HFFc6 (cell line): Measurements from ENCODE around the gene HIBCH. TPM values are rescaled to one million over a fixed set of nuclear protein-coding genes. Genes with fewer than 3 reads are reported as not detected.
"Not testable (repeated sequence)": the region's sequence is repeated elsewhere in the genome, so short reads cannot be mapped to it uniquely, and the experiment has no call there.

Experiments
- DNase-seq: peaks from one replicate; pipeline ENCODE4 v3.0.0-alpha.2; 2018
- H3K27ac Mint-ChIP-seq: 2 replicates; pipeline ENCODE4 v1.8.0; 2020; ENCODE audit warnings: mild to moderate bottlenecking, mixed read lengths
- H3K27me3 Mint-ChIP-seq: 2 replicates; pipeline ENCODE4 v1.8.0; 2021; ENCODE audit warnings: mild to moderate bottlenecking, moderate library complexity, mixed read lengths; ENCODE audit not compliant: insufficient read depth
- H3K36me3 Mint-ChIP-seq: 2 replicates; pipeline ENCODE4 v1.8.0; 2021; ENCODE audit warnings: low read depth, mixed read lengths
- H3K4me1 Mint-ChIP-seq: 2 replicates; pipeline ENCODE4 v1.8.0; 2020; ENCODE audit warnings: low read depth, mixed read lengths
- H3K4me3 Mint-ChIP-seq: 2 replicates; pipeline ENCODE4 v1.8.0; 2020; ENCODE audit warnings: mild to moderate bottlenecking, moderate library complexity, mixed read lengths
- H3K9me3 Mint-ChIP-seq: 2 replicates; pipeline ENCODE4 v1.8.0; 2020; ENCODE audit warnings: mild to moderate bottlenecking, mixed read lengths
- total RNA-seq, 6 experiments: library from RNA; stranded (reverse); fragmentation: NEBNext Ultra II Directional; extraction: Animal tissue kit (Norgen Biotek cat#: 25700); gene quantifications; 2 replicates in 1 of 6; 3 replicates in 5 of 6; pipeline ENCODE4 v1.2.3, GENCODE V29; 2021
- TF ChIP-seq, protein P1 (sequence below): fragments of 200-600 bp; sonication (generic); IDR thresholded peaks from 2 replicates; pipeline ENCODE4 v1.5.0; 2021; ENCODE audit warnings: antibody characterized with exemption, mild to moderate bottlenecking

HIBCH gene
- total RNA-seq, 6 experiments from 2014 or later, result 14.6 to 20.5 (median 17.2) TPM

DNA sequence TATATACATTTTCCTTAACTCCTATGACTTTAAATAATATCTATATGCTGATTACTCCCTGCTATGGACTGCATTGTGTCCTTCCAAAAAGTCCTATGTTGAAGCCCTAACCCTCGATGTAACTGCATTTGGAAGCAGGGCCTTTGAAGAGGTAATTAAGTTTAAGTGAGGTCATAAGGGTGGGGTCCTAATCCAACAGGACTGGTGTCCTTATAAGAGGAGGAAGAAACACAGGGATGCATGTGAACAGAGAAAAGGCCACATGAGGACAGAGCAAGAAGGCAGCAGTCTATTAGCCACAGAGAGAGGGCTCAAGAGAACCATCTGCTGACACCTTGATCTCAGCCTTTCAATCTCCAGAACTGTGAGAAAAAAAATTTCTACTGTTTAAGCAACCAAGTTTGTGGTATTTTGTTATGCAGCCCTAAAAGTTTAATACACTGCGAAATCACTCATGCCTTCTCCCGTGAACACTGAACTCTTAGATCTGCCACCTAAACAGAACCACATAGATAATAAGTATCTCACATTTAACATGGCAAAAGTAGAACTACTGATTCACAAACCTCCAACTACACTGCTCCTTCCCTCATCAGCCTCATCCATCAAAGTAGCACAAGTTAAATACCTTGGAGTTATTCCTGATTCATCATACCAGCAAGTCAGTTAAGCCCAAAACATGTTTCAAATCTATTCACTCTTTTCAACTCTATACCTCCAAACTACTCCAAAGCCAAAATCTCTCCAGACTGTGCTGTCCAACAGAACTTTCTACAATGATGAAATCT, 65.4 kb downstream of the HIBCH start:
- Mint-ChIP-seq H3K9me3 (no peaks in the 10 kb centered on the region; the same call in 1 of the 2 replicates), H3K27me3 (no peaks in the 10 kb centered on the region), H3K36me3 (peaks cover 5% of the 10 kb centered on the region; the same call in 1 of the 2 replicates), H3K4me1 (peaks cover 6% of the 10 kb centered on the region; the same call in 1 of the 2 replicates), H3K4me3 (no peak overlapping the region), H3K27ac (no peak overlapping the region)
- TF ChIP-seq, protein P1, sequence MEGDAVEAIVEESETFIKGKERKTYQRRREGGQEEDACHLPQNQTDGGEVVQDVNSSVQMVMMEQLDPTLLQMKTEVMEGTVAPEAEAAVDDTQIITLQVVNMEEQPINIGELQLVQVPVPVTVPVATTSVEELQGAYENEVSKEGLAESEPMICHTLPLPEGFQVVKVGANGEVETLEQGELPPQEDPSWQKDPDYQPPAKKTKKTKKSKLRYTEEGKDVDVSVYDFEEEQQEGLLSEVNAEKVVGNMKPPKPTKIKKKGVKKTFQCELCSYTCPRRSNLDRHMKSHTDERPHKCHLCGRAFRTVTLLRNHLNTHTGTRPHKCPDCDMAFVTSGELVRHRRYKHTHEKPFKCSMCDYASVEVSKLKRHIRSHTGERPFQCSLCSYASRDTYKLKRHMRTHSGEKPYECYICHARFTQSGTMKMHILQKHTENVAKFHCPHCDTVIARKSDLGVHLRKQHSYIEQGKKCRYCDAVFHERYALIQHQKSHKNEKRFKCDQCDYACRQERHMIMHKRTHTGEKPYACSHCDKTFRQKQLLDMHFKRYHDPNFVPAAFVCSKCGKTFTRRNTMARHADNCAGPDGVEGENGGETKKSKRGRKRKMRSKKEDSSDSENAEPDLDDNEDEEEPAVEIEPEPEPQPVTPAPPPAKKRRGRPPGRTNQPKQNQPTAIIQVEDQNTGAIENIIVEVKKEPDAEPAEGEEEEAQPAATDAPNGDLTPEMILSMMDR, result no peak
- no peak for DNase-seq

DNA sequence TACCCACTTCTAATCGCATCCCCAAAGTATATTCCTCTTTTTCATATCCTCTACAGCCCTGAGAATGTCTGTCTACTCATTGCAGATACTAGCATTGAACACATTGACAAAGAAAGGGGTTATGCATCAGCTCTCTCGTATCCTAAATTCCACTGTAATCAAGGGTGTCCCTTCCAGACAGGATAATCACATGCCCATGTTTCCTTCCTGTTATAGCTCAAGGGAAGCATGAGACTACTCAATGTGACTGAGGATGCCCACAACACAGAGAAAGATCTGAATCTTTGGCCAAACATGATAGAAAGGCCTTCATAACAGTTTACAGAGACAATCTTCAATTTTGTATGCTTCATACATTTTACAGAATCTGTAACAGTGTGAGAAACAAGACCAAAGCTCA, 69.2 kb downstream of the HIBCH start:
- TF ChIP-seq, protein P1, result no peak
- H3K27ac Mint-ChIP-seq, result no peak overlapping the region
- H3K27me3 Mint-ChIP-seq, result no peaks in the 10 kb centered on the region
- H3K36me3 Mint-ChIP-seq, result 0 out of 2 replicates have a peak, but pooled peaks cover 5% of the 10 kb centered on the region
- no peaks in the 10 kb centered on the region for H3K4me1 Mint-ChIP-seq
- DNase-seq, result no peak
- H3K4me3 Mint-ChIP-seq, result no peak overlapping the region
- H3K9me3 Mint-ChIP-seq, result no peaks in the 10 kb centered on the region

DNA sequence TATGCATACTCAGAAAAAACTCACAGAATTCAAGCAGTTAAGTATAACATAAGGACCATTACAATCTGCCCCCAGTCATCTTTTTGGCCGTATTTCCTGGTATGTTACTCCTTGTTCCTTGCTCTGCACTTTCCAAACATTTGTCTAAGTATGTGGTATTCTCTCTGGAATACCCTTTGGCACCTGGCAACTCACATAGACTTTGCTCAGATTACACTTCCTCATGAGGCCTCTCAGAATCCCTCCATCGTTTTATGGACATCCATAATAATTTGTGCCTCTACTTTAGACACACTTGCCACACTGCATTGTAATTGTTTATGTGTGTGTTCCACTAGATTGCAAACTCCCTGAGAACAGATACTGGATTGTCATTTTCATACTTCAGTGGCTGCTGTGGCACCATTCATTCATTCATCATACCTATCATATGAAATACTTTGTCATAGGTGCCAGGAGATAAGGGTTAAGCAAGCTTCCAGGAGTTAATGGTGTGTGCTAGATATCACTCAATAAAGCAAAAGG, 84.0 kb downstream of the HIBCH start:
- no peaks in the 10 kb centered on the region for H3K4me1 Mint-ChIP-seq
- H3K36me3 Mint-ChIP-seq, result peaks cover 39% of the 10 kb centered on the region
- H3K9me3 Mint-ChIP-seq, result peaks cover 6% of the 10 kb centered on the region; the same call in 1 of the 2 replicates
- TF ChIP-seq, protein P1, result no peak
- no peak for DNase-seq
- no peaks in the 10 kb centered on the region; the same call in 1 of the 2 replicates for H3K27me3 Mint-ChIP-seq
- H3K4me3 Mint-ChIP-seq, result no peak overlapping the region
- H3K27ac Mint-ChIP-seq, result no peak overlapping the region

GRCh38 chr2:190235101-190235500, 84.5 kb downstream of the HIBCH start:
- Mint-ChIP-seq H3K36me3 (peaks cover 34% of the 10 kb centered on the region), H3K4me1 (no peaks in the 10 kb centered on the region), H3K27ac (no peak overlapping the region), H3K9me3 (peaks cover 6% of the 10 kb centered on the region; the same call in 1 of the 2 replicates), H3K27me3 (no peaks in the 10 kb centered on the region; the same call in 1 of the 2 replicates), H3K4me3 (no peak overlapping the region)
- TF ChIP-seq, protein P1, result no peak
- no peak for DNase-seq

- H3K9me3 Mint-ChIP-seq, H3K4me3 Mint-ChIP-seq, DNase-seq, H3K27ac Mint-ChIP-seq, H3K4me1 Mint-ChIP-seq, H3K27me3 Mint-ChIP-seq: not testable (repeated sequence)
- peaks cover 48% of the 10 kb centered on the region for H3K36me3 Mint-ChIP-seq
Measured at GRCh38 chr2:190223989-190224388, 95.6 kb downstream of the HIBCH start.

DNA sequence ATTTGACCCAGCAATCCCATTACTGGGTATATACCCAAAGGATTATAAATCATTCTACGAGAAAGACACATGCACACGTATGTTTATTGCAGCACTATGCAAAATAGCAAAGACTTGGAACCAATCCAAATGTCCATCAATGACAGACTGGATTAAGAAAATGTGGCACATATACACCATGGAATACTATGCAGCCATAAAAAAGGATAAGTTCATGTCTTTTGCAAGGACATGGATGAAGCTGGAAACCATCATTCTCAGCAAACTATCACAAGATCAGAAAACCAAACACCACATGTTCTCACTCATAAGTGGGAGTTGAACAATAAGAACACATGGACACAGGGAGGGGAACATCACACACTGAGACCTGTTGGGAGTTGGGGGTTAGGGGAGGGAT, 96.9 kb downstream of the HIBCH start:
- not testable (repeated sequence) for H3K4me1 Mint-ChIP-seq, DNase-seq, H3K27me3 Mint-ChIP-seq, H3K4me3 Mint-ChIP-seq, H3K9me3 Mint-ChIP-seq, H3K27ac Mint-ChIP-seq
- H3K36me3 Mint-ChIP-seq, result peaks cover 38% of the 10 kb centered on the region
